ENCODE measurements around the gene TSPAN16.

The TSPAN16 gene

DNA sequence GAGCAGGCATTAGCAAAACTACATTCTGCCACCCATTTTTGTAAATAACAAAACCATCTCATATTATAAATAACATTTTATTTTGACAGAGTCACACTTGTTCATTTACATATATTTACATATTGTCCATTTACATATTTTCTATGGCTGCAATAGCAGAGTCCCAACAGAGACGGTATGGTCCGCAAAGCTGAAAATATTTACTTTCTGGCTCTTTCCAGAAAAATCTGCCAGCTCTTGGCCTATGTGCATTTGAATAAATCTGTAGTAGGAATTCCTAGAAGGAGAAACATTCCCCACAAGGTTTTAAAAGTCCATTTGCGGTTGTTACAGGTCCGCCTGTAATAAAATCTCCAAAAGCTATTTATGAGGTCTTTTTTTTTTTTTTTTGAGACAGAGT, 5.7 kb upstream of the TSPAN16 start:
- H3K4me3 ChIP-seq (ENCODE audit: control insufficient read depth, low read depth, low read length), result no peak overlapping the region
- TF ChIP-seq CTCF (IDR thresholded peaks at IDR 0.05; ENCODE audit: control insufficient read depth, insufficient read depth, low read depth, low read length, missing control alignments), result no peak
- no peak for DNase-seq (ENCODE audit: low read depth)

- TF ChIP-seq CTCF (IDR thresholded peaks at IDR 0.05; ENCODE audit: control insufficient read depth, insufficient read depth, low read depth, low read length, missing control alignments), result no peak
- DNase-seq (ENCODE audit: low read depth), result no peak
- no peak overlapping the region for H3K4me3 ChIP-seq (ENCODE audit: control insufficient read depth, low read depth, low read length)
Observed at GRCh38 chr19:11291415-11291814, 4.5 kb upstream of the TSPAN16 start.

- TF ChIP-seq CTCF (IDR thresholded peaks at IDR 0.05; ENCODE audit: control insufficient read depth, insufficient read depth, low read depth, low read length, missing control alignments), result no peak
- DNase-seq (ENCODE audit: low read depth), result no peak
- H3K4me3 ChIP-seq (ENCODE audit: control insufficient read depth, low read depth, low read length), result no peak overlapping the region
Observed at GRCh38 chr19:11291991-11292390, 4.0 kb upstream of the TSPAN16 start.

GRCh38 chr19:11293433-11294389, 2.2 kb upstream of the TSPAN16 start:
- peak overlapping the region; percentile 27 for H3K4me3 ChIP-seq (ENCODE audit: control insufficient read depth, low read depth, low read length)
- peak; percentile 98 for TF ChIP-seq CTCF (IDR thresholded peaks at IDR 0.05; ENCODE audit: control insufficient read depth, insufficient read depth, low read depth, low read length, missing control alignments)
- peak; percentile 46 for DNase-seq (ENCODE audit: low read depth)

- TF ChIP-seq CTCF (IDR thresholded peaks at IDR 0.05; ENCODE audit: control insufficient read depth, insufficient read depth, low read depth, low read length, missing control alignments), result no peak
- DNase-seq (ENCODE audit: low read depth), result no peak
Observed at GRCh38 chr19:11295180-11295579, 780 bp upstream of the TSPAN16 start.

GRCh38 chr19:11296264-11296663, 304 bp downstream of the TSPAN16 start:
- no peak overlapping the region for H3K4me3 ChIP-seq (ENCODE audit: control insufficient read depth, low read depth, low read length)
- TF ChIP-seq CTCF (IDR thresholded peaks at IDR 0.05; ENCODE audit: control insufficient read depth, insufficient read depth, low read depth, low read length, missing control alignments), result no peak
- DNase-seq (ENCODE audit: low read depth), result no peak

More at GRCh38 chr19:11295180-11295579, 780 bp upstream of the TSPAN16 start:
- no peak overlapping the region for H3K4me3 ChIP-seq (ENCODE audit: control insufficient read depth, low read depth, low read length)

Data from AG09309 (cell line).